NCI-H446 (cell line): ENCODE results near the gene SIGLEC8.
"Not testable (repeated sequence)": the region's sequence is repeated elsewhere in the genome, so short reads cannot be mapped to it uniquely, and the experiment has no call there.

Source experiments
- DNase-seq, 2 experiments: peaks; one replicate each; lab custom pipeline; 2025; lab: John Stamatoyannopoulos, UW

The SIGLEC8 gene

GRCh38 chr19:51473009-51473707 is 14.9 kb upstream of the SIGLEC8 start:
- DNase-seq = peak; percentile 39 to 73

DNA sequence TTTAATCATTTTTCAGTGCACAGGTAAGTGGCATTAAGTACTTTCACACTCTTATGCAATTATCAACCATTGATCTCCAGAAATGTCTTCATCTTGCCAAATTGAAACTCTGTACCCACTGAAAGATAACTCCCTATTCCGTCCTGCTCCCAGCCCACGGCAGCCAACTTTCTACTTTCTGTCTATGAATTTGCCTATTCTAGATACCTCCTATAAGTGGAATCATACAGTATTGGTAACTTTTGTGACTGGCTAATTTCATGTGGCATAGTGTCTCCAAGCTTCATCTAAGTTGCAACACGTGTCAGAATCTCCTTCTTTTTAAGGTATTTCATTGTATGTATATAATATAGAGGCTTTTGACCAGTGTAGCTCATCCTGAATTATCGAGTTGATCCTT is 14.4 kb upstream of the SIGLEC8 start:
- DNase-seq = no peak

DNA sequence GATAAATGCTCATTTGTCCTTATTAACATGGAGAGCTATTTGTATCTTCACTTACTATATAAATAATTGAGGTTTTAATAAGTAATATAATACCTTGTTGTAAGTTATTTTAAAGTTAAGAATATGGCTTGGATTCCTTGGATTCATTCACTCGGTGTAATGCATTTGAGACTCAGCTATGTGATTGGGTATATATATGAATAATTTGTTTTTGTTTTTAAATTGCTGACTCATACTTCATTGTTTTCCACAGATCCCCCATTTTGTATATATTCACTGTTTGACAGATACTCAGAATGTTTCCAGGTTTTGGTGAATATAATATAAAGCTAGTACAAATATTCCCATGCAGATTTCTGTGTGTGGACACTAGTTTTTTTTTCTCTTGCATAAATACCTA is 13.3 kb upstream of the SIGLEC8 start:
- DNase-seq = no peak

DNA sequence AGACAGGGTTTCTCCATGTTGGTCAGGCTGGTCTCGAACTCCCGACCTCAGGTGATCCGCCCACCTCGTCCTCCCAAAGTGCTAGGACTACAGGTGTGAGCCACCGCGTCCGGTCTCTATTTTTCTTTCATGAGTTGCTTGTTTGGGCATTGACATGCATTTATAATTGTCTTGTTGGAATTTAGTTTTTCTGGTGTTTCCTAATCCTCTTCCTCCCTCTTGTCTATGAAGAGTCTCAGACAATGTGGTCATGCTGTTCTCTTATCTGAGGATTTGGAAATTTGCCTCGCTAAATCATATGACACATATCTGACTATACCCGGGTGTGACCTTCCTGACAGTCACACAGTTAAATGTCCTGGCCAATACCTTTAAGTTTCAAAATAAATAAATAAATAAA is 12.7 kb upstream of the SIGLEC8 start:
- no peak for DNase-seq

GRCh38 chr19:51469629-51470028 is 11.4 kb upstream of the SIGLEC8 start:
- DNase-seq = no peak

- DNase-seq = no peak
These were observed 10.9 kb upstream of the SIGLEC8 start for GRCh38 chr19:51469162-51469561.

GRCh38 chr19:51468545-51468920 is 10.3 kb upstream of the SIGLEC8 start:
- no peak for DNase-seq

DNA sequence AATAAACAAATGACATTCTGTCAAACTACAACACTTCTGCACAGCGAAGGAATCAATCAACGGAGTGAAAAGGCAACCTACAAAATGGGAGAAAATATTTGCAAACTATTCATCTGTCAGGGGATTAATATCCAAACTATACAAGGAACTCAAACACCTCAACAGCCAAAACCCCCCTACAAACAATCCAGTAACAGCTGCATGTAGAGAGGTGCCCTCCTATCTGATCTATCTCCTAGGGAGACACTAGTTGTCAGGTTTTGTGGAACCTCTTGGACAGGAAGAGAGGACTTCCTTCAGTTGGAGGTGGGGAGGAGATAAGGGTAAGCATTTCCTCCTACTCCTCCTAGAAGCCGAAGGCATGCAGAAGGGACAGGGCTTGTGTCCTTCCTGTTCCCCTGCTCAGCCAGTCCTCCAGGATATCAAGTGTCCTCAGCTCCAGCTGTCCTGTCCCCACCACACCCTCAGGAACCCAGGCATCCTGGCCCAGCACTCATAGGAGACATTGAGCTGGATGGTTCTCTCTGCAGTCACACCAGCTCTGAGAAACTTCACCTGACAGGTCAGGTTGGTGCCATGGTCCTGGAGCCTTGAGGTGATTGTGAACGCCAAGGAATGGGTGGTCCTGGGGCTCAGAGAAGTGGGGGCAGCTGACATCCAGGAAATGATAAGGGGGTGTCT is 9.8 kb upstream of the SIGLEC8 start:
- DNase-seq = no peak

DNA sequence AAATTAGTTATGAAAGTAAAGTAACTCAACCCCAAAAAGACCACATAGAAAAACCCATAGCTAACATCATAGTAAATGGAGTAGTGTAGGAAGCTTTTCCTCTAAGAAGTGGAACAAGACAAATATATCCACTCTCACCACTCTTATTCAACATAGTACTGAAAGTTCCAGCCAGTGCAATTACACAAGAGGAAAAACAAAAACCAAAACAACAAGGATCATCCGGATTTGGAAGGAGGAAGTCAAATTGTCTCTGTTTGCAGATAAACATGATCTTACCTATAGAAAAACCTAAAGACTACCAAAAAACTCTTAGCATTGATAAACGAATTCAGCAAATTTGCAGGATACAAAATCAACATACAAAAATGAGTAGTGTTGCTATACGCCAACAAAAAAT is 8.5 kb upstream of the SIGLEC8 start:
- no peak for DNase-seq

GRCh38 chr19:51463976-51464581 is 5.8 kb upstream of the SIGLEC8 start:
- not testable (repeated sequence) for DNase-seq

GRCh38 chr19:51462681-51463080 is 4.4 kb upstream of the SIGLEC8 start:
- no peak for DNase-seq

DNA sequence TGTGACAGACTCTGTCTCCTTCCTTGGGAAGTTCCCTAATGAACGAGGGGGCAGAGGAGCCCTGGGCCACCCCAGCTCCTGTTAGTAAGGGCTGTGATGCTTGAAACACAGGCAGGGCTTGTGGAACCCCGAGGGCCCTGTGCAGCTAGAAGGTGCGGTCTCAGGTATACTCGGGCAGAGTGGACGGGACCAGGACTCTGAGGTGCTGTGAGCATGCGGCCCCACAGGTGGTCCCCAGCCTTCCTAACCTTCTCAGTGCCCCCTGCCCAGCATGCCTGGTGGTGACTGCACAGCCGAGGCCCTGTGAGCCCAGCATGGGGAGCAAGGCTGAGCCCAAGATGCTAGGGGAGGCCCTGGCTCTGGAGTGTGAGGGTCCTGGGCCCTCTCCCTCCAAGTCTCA is 4.0 kb upstream of the SIGLEC8 start:
- no peak for DNase-seq

- no peak for DNase-seq
These were observed 3.5 kb upstream of the SIGLEC8 start for GRCh38 chr19:51461723-51462161.

GRCh38 chr19:51460164-51460992 is 2.1 kb upstream of the SIGLEC8 start:
- peak in 1 of 2 experiments; percentile 47 for DNase-seq

DNA sequence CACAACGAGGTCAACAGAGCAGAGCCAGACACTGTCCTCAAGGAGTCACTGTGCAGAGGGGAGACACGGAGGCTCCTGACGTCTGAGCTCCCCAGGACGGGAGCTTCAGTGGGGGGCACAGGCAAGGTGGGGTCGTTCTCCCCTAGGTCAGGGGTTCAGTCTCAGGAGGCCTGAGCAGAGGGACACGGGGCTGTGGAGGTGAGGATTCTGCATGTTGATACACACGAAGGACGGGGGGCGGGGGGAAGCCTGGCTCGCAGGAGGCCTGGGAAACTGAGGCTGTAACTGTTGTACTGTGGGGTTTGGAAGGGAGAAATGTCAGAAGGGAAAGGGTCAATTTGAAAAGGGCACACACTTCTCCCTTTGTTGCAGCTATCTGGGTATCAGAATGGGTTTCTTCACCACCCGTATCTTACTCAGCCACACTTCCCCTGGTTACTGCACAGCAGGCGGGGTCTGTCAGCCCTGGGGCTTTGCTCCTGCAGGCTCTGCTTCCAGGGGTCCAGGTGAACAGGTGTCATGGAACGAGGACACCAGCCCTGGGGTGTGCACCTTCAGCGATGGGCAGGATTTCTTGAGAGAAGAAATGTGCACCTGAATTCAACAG is 748 bp upstream of the SIGLEC8 start:
- no peak for DNase-seq

DNA sequence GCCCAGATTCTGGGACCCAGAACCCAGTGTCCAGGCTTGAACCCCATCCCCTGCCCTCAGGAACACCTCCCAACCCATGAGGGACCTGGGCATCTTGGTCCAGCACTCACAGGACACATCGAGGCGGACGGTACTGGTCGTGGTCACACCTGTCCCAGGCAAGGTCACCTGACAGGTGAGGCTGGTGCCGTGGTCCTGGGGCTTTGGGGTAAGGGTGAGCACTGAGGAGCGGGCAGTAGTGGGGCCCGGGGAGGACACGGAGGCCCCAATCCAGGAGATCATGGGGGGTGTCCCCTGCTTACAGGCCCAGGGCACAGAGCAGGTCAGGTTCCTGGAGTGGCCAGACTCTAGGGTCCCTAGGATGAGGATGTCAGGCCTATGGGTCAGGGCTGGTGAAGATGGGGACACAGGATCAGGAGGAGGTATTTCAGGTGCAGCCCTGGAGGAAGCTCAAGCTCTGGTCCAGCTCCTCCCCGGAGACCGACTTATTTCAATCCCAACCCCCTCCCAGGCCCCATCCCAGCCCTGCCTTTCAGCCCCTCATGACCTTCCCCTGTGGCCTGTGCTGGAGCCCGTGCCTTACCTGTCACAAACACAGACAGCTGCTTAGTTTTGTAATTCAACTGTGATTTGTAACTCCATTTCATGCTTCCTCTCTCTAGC is 772 bp downstream of the SIGLEC8 start:
- no peak for DNase-seq

- no peak for DNase-seq
These were observed 1.5 kb downstream of the SIGLEC8 start for GRCh38 chr19:51456541-51457290.

- DNase-seq = no peak
These were observed 7.4 kb downstream of the SIGLEC8 start for GRCh38 chr19:51450730-51451307.

- DNase-seq = no peak
These were observed 9.7 kb downstream of the SIGLEC8 start for GRCh38 chr19:51448411-51449016.

- DNase-seq = no peak
These were observed 10.2 kb downstream of the SIGLEC8 start for GRCh38 chr19:51448011-51448410.
